HL-60 (cell line): ENCODE data around the gene CAMSAP3.

Experiments used
- CTCF ChIP-seq: IDR thresholded peaks from one replicate; pipeline ENCODE4 v1.5.1; 2011; ENCODE audit warnings: low read length, control low read depth, inconsistent platforms; ENCODE audit not compliant: insufficient read depth
- POLR2AphosphoS5 ChIP-seq: IDR thresholded peaks from 2 replicates; pipeline ENCODE4 v1.6.1; 2012; ENCODE audit warnings: low read depth
- REST ChIP-seq: IDR thresholded peaks from 2 replicates; pipeline ENCODE4 v1.6.1; 2012; ENCODE audit warnings: low read depth; ENCODE audit not compliant: insufficient replicate concordance

- no peak for TF ChIP-seq CTCF
- no peak for TF ChIP-seq POLR2AphosphoS5
- no peak for TF ChIP-seq REST
Measured at GRCh38 chr19:7622933-7623685, 27.4 kb downstream of the CAMSAP3 start.
